Psoas muscle (tissue), 8 donors: ENCODE measurements around the gene LRCH4. TPM values are rescaled to one million over a fixed set of nuclear protein-coding genes. Genes with fewer than 3 reads are reported as not detected.

Source experiments
- ATAC-seq, 4 donors: fragments of 200-7000 bp; cut with Tn5 transposase; one replicate each; pipeline ENCODE4 v1.9.1; 2020; ENCODE audit warnings: moderate library complexity in 3 of 4, mild to moderate bottlenecking in 2 of 4
- DNase-seq, 2 donors: peaks; one replicate each; pipeline ENCODE4 v3.0.0-alpha.2; 2020
- H3K27ac ChIP-seq: fragments of 200-600 bp; one replicate; pipeline ENCODE4 v1.8.0; 2022
- H3K27me3 ChIP-seq, 3 donors: fragments of 200-600 bp in 1 of 3; one replicate each; pipeline versions ENCODE4 v1.6.1 to v1.8.0; 2013 to 2022; ENCODE audit warnings: low read length in 2 of 3, mild to moderate bottlenecking in 2 of 3, moderate library complexity in 1 of 3; ENCODE audit not compliant: insufficient read depth in 3 of 3
- H3K36me3 ChIP-seq, 2 donors: fragments of 200-600 bp in 1 of 2; one replicate each; pipeline versions ENCODE4 v1.6.1 to v1.8.0; 2013 to 2022; ENCODE audit warnings: low read depth in 1 of 2, mild to moderate bottlenecking in 1 of 2, moderate library complexity in 1 of 2; ENCODE audit not compliant: insufficient read depth in 1 of 2
- H3K4me1 ChIP-seq: fragments of 200-600 bp; one replicate; pipeline ENCODE4 v1.8.0; 2022
- H3K4me3 ChIP-seq: fragments of 200-600 bp; one replicate; pipeline ENCODE4 v1.8.0; 2022; ENCODE audit warnings: mild to moderate bottlenecking
- H3K9me3 ChIP-seq: fragments of 200-600 bp; one replicate; pipeline ENCODE4 v1.8.0; 2022
- WGBS, 3 donors: extraction: QIAGEN DNeasy Blood & Tissue Kit; methylation state at CpG; one replicate each; pipeline versions ENCODE4 v1.1.6 to v1.1.7; 2013; 5-methylcytosine and 5-hydroxymethylcytosine counted together
- intact Hi-C, 2 donors: fragments of 100-400 bp; cut with DNase I; formaldehyde crosslinking; loops; one replicate each; pipeline versions ENCODE4 v1.11.0 to v1.14.2; 2022
- polyA plus RNA-seq, 3 donors: library from polyadenylated mRNA; stranded (reverse); fragments of 200-250 nt; gene quantifications; one replicate each; pipeline ENCODE4 v1.2.3, GENCODE V29; 2013
- total RNA-seq, 4 donors: library from RNA; stranded (reverse); fragmentation: NEBNext Ultra II Directional in 2 of 4; extraction: Animal tissue kit (Norgen Biotek cat#: 25700) in 2 of 4; gene quantifications; one replicate each; pipeline versions ENCODE4 v1.2.1 to v1.2.4, GENCODE V29; 2021 to 2023
- TF ChIP-seq, protein P1 (sequence below): fragments of 200-600 bp; IDR thresholded peaks from one replicate; pipeline ENCODE4 v1.8.0; 2022; ENCODE audit warnings: antibody characterized with exemption
- donor health status: healthy with polysubstance abuse.
- donor health status: DM: no; HTN: no; CAD: no; lungs with moderate emphysema.
- donor health status: Bipolar disorder and iron deficiency.
- donor health status: healthy.
- donor health status: DM: yes; HTN: yes; CAD: no.
- donor health status: DM: no; HTN: no; CAD: no.
- donor health status: DM: no; HTN: no; CAD: no.
- donor health status: DM: yes; HTN: yes; CAD: no.

The LRCH4 gene
- total and polyA plus RNA-seq, 7 donors: 16.7 to 41.5 (median 33.5) TPM

DNA sequence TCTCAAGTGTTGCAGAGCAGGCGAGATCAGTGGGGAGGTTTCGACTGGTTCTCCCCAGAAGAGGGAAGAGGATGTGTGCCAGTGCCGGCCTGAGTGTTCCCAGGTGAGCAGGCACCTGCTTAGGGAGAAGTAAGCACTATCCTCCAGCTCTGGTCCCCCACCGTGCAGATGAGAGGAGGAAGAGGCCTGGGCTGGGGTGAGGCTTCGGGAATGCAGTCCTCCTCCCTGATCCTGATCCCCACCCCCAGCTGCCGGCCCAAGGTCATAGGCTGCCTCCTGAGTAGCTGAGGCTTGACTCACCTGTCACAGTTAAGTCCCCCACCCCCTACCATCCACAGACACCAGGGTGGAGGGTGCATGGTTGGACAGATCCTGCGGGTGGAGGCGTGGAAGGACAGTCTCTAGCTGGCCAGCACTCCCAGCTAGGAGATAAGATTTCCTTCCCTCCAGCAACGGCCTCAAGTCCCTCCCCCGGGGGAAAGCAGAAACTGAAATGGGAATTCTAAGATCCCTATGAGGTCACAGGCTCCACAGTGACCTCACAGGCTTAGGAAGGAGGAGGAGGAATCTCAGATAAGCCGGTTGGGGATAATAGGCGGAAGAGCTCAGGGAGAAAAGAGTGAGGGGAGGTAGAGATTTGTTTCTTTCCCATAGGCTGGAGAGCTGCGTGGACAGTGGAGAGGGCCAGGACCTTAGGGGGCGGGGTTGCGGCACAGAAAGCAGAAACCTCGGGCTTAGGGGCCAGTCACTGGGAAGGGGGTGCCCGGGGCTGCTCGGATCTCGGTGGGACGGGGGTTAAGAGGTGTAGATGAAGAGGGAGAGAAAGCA is 1.0 kb downstream of the LRCH4 start:
- Histone ChIP-seq H3K36me3 (peaks cover 0 to 30% of the 10 kb centered on the region in 2 donors), H3K4me1 (peaks cover 20% of the 10 kb centered on the region), H3K9me3 (no peaks in the 10 kb centered on the region), H3K27me3 (no peaks in the 10 kb centered on the region), H3K27ac (peak overlapping the region; percentile 97), H3K4me3 (peak overlapping the region; percentile 100)
- WGBS, 3 donors: 6 to 7% (median 6%) methylated on average over 19 to 20 of the region's 20 CpGs
- intact Hi-C loops: loop anchor here (1.0 to 5.0 kb wide), 2 partner anchors 89 to 92 kb away; no protein-coding TSS in a partner anchor
- TF ChIP-seq, protein P1, sequence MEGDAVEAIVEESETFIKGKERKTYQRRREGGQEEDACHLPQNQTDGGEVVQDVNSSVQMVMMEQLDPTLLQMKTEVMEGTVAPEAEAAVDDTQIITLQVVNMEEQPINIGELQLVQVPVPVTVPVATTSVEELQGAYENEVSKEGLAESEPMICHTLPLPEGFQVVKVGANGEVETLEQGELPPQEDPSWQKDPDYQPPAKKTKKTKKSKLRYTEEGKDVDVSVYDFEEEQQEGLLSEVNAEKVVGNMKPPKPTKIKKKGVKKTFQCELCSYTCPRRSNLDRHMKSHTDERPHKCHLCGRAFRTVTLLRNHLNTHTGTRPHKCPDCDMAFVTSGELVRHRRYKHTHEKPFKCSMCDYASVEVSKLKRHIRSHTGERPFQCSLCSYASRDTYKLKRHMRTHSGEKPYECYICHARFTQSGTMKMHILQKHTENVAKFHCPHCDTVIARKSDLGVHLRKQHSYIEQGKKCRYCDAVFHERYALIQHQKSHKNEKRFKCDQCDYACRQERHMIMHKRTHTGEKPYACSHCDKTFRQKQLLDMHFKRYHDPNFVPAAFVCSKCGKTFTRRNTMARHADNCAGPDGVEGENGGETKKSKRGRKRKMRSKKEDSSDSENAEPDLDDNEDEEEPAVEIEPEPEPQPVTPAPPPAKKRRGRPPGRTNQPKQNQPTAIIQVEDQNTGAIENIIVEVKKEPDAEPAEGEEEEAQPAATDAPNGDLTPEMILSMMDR: no peak
- no peak for ATAC-seq
- DNase-seq: peak in 1 of 2 donors; percentile 37

DNA sequence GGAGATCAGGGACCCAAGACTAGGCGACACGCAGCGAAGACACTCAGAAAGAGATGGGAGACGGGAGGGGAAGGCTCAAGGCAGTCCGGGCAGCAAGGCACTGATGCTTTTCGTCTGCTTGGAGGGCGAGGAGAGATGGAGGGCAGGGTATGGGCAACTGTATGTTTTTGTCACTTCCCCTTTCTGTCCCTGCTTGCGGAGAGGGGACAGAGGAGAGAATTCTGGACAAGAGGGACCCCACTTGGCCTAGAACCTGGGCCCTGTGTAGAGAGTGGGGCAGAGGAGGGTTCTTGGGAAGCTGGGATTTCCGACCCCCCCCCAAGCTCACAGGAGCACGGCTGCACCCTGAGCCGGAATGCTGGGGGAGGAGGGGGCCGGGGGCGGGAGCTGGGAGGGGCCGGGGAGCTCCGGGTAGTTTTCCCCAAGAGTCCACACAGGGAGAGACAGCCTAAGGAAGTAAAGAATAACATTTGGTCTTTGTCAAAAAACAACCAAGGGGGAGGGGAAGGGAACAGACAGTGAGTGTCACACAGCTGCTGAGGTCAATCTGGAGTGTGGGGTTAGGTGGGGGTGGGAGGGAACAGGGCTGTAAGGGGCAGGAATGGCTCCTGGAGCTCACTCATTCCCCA is 1.8 kb downstream of the LRCH4 start:
- intact Hi-C loops: loop anchor here in 1 of 2 donors (1.0 kb wide), 1 partner anchor 90 kb away; no protein-coding TSS in a partner anchor
- H3K36me3 ChIP-seq: peaks cover 0 to 37% of the 10 kb centered on the region in 2 donors
- H3K4me3 ChIP-seq: peak overlapping the region; percentile 100
- H3K27me3 ChIP-seq: no peaks in the 10 kb centered on the region
- TF ChIP-seq, protein P1: no peak
- peak overlapping the region; percentile 97 for H3K27ac ChIP-seq
- no peaks in the 10 kb centered on the region for H3K9me3 ChIP-seq
- 35 to 40% (median 36%) methylated on average over 15 of the region's 15 CpGs for WGBS, 3 donors
- H3K4me1 ChIP-seq: peaks cover 20% of the 10 kb centered on the region
- ATAC-seq (no peak), DNase-seq (no peak)

DNA sequence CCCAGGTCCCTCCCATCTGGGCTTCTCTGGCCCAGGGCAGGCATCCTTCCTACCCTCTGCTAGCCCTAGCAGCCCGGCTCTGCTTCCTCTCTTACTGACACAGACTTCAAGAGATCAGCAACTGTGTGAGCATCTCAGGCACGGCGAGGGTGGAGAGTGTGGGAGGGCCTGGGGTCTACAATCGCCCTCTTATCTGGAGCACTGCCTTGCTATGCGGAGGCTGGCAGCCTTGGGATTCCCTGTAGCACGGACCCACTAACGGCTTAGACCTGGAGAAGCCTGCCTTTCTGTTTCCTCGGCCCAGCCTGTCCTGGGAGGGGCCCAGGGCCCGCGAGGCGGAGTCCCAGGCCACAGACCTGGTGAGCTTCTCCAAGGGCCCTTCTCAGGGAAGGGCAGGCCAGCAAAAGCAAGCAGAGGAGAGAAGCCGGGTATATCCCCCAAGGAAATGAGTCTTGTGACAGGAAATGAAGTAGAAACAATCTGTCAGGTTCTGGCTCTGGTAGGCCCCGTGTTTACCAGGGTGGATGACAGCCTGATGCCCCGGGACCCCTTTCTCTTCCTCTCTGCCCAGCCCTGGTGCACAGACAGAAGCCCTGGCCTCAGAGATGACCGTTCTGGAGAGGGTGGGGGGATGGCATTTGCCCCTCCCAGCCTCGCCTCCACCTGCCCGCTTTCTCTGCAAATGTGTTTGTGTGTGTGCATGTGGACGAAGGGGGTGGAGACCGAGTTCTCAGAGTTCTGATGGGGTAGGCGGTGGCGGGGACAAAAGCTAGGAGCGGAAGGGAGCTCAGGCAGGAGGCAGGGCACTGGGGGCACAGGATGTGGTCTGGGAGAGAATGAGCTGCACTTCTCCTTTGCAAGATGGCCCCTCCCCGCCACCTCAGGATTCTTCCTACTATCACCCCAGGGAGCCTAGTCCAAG is 2.5 kb downstream of the LRCH4 start:
- 56 to 65% (median 62%) methylated on average over 22 to 23 of the region's 23 CpGs for WGBS, 3 donors
- intact Hi-C loops: loop anchor here in 1 of 2 donors (1.0 kb wide), 1 partner anchor 91 kb away; no protein-coding TSS in a partner anchor
- no peaks in the 10 kb centered on the region for H3K9me3 ChIP-seq
- ATAC-seq (no peak), DNase-seq (peak; percentile 61 to 71)
- no peaks in the 10 kb centered on the region for H3K27me3 ChIP-seq
- peak overlapping the region; percentile 100 for H3K4me3 ChIP-seq
- no peak overlapping the region for H3K27ac ChIP-seq
- H3K36me3 ChIP-seq: peaks cover 0 to 45% of the 10 kb centered on the region in 2 donors
- TF ChIP-seq, protein P1: no peak
- peaks cover 20% of the 10 kb centered on the region for H3K4me1 ChIP-seq

DNA sequence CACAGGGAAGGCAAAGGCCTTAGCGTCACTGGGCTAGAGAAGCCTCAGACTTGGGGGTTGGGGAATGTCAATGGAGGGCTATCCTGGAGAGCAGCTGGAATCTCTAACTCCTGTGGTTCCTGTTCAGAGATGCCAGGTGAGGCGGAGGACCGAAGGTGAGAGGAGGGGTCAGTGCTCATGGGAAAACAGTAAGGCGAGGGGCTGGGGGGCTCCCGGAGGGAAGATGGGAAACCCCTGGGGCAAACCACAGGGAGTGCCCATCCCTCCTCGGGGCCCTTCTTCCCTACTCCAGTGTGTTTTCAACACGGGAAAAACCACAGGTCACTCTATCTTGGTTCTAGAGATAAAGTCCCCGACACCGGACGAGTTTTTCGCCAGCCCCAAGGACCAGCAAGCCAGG is 3.3 kb downstream of the LRCH4 start:
- Histone ChIP-seq H3K27me3 (peaks cover 0 to 3% (median 0%) of the 10 kb centered on the region in 3 donors), H3K9me3 (no peaks in the 10 kb centered on the region), H3K36me3 (peaks cover 3 to 52% of the 10 kb centered on the region in 2 donors), H3K4me3 (peak overlapping the region; percentile 100), H3K27ac (no peak overlapping the region), H3K4me1 (peaks cover 20% of the 10 kb centered on the region)
- WGBS, 3 donors: 77 to 82% (median 81%) methylated on average over 11 of the region's 11 CpGs
- TF ChIP-seq, protein P1: no peak
- no peak for DNase-seq
- intact Hi-C loops: no loop called here
- no peak for ATAC-seq
